Measurements from ENCODE around the gene TOLLIP.
"Not testable (repeated sequence)": the region's sequence is repeated elsewhere in the genome, so short reads cannot be mapped to it uniquely, and the experiment has no call there.

Gene TOLLIP

DNA sequence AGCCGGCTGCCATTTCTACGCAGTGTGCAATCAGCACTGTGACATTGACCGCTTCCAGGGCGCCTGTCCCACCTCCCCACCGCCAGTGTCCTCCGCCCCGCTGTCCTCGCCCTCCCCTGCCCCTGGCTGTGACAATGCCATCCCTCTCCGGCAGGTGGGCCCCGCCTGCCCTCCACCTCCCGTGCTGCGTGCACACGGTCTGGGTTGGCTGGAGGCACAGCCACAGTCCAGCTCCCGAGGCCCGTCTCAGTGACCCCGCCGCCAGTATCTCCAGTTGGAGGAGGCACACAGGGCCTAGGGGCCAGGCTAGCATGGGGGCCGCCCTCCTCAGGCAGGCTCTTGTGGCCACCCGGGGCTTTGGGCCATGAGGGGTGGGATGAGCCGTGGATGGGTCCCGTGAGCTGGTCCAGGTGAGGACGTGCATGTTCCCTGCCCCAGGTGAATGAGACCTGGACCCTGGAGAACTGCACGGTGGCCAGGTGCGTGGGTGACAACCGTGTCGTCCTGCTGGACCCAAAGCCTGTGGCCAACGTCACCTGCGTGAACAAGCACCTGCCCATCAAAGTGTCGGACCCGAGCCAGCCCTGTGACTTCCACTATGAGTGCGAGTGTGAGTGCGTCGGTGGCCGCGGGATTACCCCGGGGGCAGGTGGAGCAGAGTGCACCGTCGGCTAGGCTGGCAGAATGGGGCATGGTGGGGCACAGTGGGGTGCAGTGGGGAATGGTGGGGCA lies 56.9 kb downstream of the TOLLIP start:
- no peaks in the 10 kb centered on the region for H3K36me3 ChIP-seq (ENCODE audit: insufficient read depth, low read length)
- DNase-seq (ENCODE audit: low read depth, low spot score), result no peak
- TF ChIP-seq EZH2 (IDR thresholded peaks at IDR 0.05) (no peak), POLR2AphosphoS5 (IDR thresholded peaks at IDR 0.05; ENCODE audit: borderline replicate concordance, low read depth, low read length) (no peak), FOXP2 (optimal IDR thresholded peaks at IDR 0.05; ENCODE audit: control extremely low read depth, extremely low read length, insufficient read depth) (no peak)
- H3K27ac ChIP-seq, result no peak overlapping the region
- H3K9ac ChIP-seq (ENCODE audit: insufficient read length), result no peak overlapping the region
- no peaks in the 10 kb centered on the region for H3K9me3 ChIP-seq (ENCODE audit: low read depth, low read length)
- no peak overlapping the region for H3K4me3 ChIP-seq

DNA sequence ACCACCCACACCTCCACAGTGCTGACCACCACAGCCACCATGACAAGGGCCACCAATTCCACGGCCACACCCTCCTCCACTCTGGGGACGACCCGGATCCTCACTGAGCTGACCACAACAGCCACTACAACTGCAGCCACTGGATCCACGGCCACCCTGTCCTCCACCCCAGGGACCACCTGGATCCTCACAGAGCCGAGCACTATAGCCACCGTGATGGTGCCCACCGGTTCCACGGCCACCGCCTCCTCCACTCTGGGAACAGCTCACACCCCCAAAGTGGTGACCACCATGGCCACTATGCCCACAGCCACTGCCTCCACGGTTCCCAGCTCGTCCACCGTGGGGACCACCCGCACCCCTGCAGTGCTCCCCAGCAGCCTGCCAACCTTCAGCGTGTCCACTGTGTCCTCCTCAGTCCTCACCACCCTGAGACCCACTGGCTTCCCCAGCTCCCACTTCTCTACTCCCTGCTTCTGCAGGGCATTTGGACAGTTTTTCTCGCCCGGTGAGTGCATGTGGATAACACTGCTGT lies 58.1 kb downstream of the TOLLIP start:
- DNase-seq (ENCODE audit: low read depth, low spot score), result no peak
- Histone ChIP-seq H3K27ac (no peak overlapping the region), H3K9me3 (ENCODE audit: low read depth, low read length) (no peaks in the 10 kb centered on the region), H3K36me3 (ENCODE audit: insufficient read depth, low read length) (no peaks in the 10 kb centered on the region), H3K9ac (ENCODE audit: insufficient read length) (no peak overlapping the region), H3K4me3 (no peak overlapping the region)
- TF ChIP-seq EZH2 (IDR thresholded peaks at IDR 0.05), result no peak
- no peak for TF ChIP-seq FOXP2 (optimal IDR thresholded peaks at IDR 0.05; ENCODE audit: control extremely low read depth, extremely low read length, insufficient read depth)
- TF ChIP-seq POLR2AphosphoS5 (IDR thresholded peaks at IDR 0.05; ENCODE audit: borderline replicate concordance, low read depth, low read length), result no peak

- not testable (repeated sequence) for H3K9me3 ChIP-seq (ENCODE audit: low read depth, low read length); H3K4me3 ChIP-seq; DNase-seq (ENCODE audit: low read depth, low spot score); H3K36me3 ChIP-seq (ENCODE audit: insufficient read depth, low read length); H3K9ac ChIP-seq (ENCODE audit: insufficient read length); H3K27ac ChIP-seq
Measured at GRCh38 chr11:1250411-1250810, 59.0 kb downstream of the TOLLIP start.

DNA sequence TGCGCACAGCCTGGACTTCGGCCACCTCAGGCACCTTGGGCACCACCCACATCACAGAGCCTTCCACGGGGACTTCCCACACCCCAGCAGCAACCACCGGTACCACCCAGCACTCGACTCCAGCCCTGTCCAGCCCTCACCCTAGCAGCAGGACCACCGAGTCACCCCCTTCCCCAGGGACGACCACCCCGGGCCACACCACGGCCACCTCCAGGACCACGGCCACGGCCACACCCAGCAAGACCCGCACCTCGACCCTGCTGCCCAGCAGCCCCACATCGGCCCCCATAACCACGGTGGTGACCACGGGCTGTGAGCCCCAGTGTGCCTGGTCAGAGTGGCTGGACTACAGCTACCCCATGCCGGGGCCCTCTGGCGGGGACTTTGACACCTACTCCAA lies 60.5 kb downstream of the TOLLIP start:
- H3K9ac ChIP-seq (ENCODE audit: insufficient read length); H3K9me3 ChIP-seq (ENCODE audit: low read depth, low read length); DNase-seq (ENCODE audit: low read depth, low spot score); H3K36me3 ChIP-seq (ENCODE audit: insufficient read depth, low read length); H3K27ac ChIP-seq; H3K4me3 ChIP-seq: not testable (repeated sequence)

GRCh38 chr11:1247026-1247425 lies 62.4 kb downstream of the TOLLIP start:
- not testable (repeated sequence) for H3K9me3 ChIP-seq (ENCODE audit: low read depth, low read length); H3K36me3 ChIP-seq (ENCODE audit: insufficient read depth, low read length); DNase-seq (ENCODE audit: low read depth, low spot score); H3K9ac ChIP-seq (ENCODE audit: insufficient read length); H3K27ac ChIP-seq; H3K4me3 ChIP-seq

GRCh38 chr11:1246301-1246700 lies 63.1 kb downstream of the TOLLIP start:
- DNase-seq (ENCODE audit: low read depth, low spot score); H3K9ac ChIP-seq (ENCODE audit: insufficient read length); H3K9me3 ChIP-seq (ENCODE audit: low read depth, low read length); H3K27ac ChIP-seq; H3K4me3 ChIP-seq; H3K36me3 ChIP-seq (ENCODE audit: insufficient read depth, low read length): not testable (repeated sequence)

DNA sequence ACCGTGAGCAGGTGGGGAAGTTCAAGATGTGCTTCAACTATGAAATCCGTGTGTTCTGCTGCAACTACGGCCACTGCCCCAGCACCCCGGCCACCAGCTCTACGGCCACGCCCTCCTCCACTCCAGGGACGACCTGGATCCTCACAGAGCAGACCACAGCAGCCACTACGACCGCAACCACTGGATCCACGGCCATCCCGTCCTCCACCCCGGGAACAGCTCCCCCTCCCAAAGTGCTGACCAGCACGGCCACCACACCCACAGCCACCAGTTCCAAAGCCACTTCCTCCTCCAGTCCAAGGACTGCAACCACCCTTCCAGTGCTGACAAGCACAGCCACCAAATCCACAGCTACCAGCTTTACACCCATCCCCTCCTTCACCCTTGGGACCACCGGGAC lies 63.7 kb downstream of the TOLLIP start:
- H3K9ac ChIP-seq (ENCODE audit: insufficient read length); H3K9me3 ChIP-seq (ENCODE audit: low read depth, low read length); H3K36me3 ChIP-seq (ENCODE audit: insufficient read depth, low read length); H3K4me3 ChIP-seq; H3K27ac ChIP-seq; DNase-seq (ENCODE audit: low read depth, low spot score): not testable (repeated sequence)

GRCh38 chr11:1244557-1244956 lies 64.9 kb downstream of the TOLLIP start:
- H3K9ac ChIP-seq (ENCODE audit: insufficient read length); H3K36me3 ChIP-seq (ENCODE audit: insufficient read depth, low read length); H3K4me3 ChIP-seq; DNase-seq (ENCODE audit: low read depth, low spot score); H3K9me3 ChIP-seq (ENCODE audit: low read depth, low read length); H3K27ac ChIP-seq: not testable (repeated sequence)

DNA sequence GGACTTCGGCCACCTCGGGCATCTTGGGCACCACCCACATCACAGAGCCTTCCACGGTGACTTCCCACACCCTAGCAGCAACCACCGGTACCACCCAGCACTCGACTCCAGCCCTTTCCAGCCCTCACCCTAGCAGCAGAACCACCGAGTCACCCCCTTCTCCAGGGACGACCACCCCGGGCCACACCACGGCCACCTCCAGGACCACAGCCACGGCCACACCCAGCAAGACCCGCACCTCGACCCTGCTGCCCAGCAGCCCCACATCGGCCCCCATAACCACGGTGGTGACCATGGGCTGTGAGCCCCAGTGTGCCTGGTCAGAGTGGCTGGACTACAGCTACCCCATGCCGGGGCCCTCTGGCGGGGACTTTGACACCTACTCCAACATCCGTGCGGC lies 65.9 kb downstream of the TOLLIP start:
- H3K4me3 ChIP-seq; H3K27ac ChIP-seq; H3K9ac ChIP-seq (ENCODE audit: insufficient read length); H3K9me3 ChIP-seq (ENCODE audit: low read depth, low read length); H3K36me3 ChIP-seq (ENCODE audit: insufficient read depth, low read length); DNase-seq (ENCODE audit: low read depth, low spot score): not testable (repeated sequence)

- DNase-seq (ENCODE audit: low read depth, low spot score); H3K36me3 ChIP-seq (ENCODE audit: insufficient read depth, low read length); H3K9me3 ChIP-seq (ENCODE audit: low read depth, low read length); H3K27ac ChIP-seq; H3K9ac ChIP-seq (ENCODE audit: insufficient read length); H3K4me3 ChIP-seq: not testable (repeated sequence)
Measured at GRCh38 chr11:1242751-1243150, 66.7 kb downstream of the TOLLIP start.
